ENCODE data around the gene FCAMR. TPM values are rescaled to one million over a fixed set of nuclear protein-coding genes. Genes with fewer than 3 reads are reported as not detected.

FCAMR gene
- total and polyA plus RNA-seq, 2 of the 4 experiments (the other 2 are of a cell fraction), result not detected

- intact Hi-C loops (cut with micrococcal nuclease), result loop anchor here (5.0 kb wide), 1 partner anchor 142 kb away; no protein-coding TSS in a partner anchor
Measured at GRCh38 chr1:206935491-206936067, 34.7 kb downstream of the FCAMR start.

More at GRCh38 chr1:206935491-206936067, 34.7 kb downstream of the FCAMR start:
- H3K23ac ChIP-seq (ENCODE audit: low read depth, low read length), result no peak overlapping the region
- ChIA-PET CTCF (no interaction called here), POLR2A (ENCODE audit: unreplicated experiment) (no interaction called here)
- peak overlapping the region; percentile 29 for H2AFZ ChIP-seq (replicated peaks; ENCODE audit: low read length, poor library complexity)
- no peak overlapping the region for H3K27ac ChIP-seq (ENCODE audit: insufficient read depth, low read length)
- H3K9ac ChIP-seq (ENCODE audit: low read depth, low read length), result no peak overlapping the region
- peaks cover 26% of the 10 kb centered on the region for H3K27me3 ChIP-seq (ENCODE audit: control insufficient read depth, insufficient read depth, low read length)
- no peak overlapping the region for H4K5ac ChIP-seq (ENCODE audit: low read depth, low read length)
- H2BK120ac ChIP-seq (ENCODE audit: low read depth, low read length), result no peak overlapping the region
- dilution Hi-C loops (cut with HindIII; ENCODE audit: low sequenced_read_pairs, unreplicated experiment) (no loop called here), in situ Hi-C loops (cut with MboI; ENCODE audit: low sequenced_read_pairs) (no loop called here)
- H3K4ac ChIP-seq (ENCODE audit: low read depth, low read length), result no peak overlapping the region
- H3K79me1 ChIP-seq (ENCODE audit: low read depth in 1 of 2, low read length in 2 of 2), result no peaks in the 10 kb centered on the region
- ATAC-seq (ENCODE audit: low read depth) (peak; percentile 40; the same call in 1 of the 2 replicates), DNase-seq (peak; percentile 7)
- H2BK15ac ChIP-seq (ENCODE audit: low read depth, low read length), result no peak overlapping the region
- TF ChIP-seq NFE2L2 (IDR thresholded peaks at IDR 0.05; ENCODE audit: low read depth, low read length), result no peak
- TF ChIP-seq RAD21 (IDR thresholded peaks at IDR 0.05; ENCODE audit: low read length), result peak; percentile 46
- TF ChIP-seq SMC3 (IDR thresholded peaks at IDR 0.05; ENCODE audit: low read depth, low read length), result peak; percentile 38
- no peak for TF ChIP-seq MXI1 (IDR thresholded peaks at IDR 0.05; ENCODE audit: borderline replicate concordance, low read depth, low read length)
- TF ChIP-seq RCOR1 (IDR thresholded peaks at IDR 0.05; ENCODE audit: insufficient replicate concordance, low read length), result no peak
- TF ChIP-seq, protein P1, sequence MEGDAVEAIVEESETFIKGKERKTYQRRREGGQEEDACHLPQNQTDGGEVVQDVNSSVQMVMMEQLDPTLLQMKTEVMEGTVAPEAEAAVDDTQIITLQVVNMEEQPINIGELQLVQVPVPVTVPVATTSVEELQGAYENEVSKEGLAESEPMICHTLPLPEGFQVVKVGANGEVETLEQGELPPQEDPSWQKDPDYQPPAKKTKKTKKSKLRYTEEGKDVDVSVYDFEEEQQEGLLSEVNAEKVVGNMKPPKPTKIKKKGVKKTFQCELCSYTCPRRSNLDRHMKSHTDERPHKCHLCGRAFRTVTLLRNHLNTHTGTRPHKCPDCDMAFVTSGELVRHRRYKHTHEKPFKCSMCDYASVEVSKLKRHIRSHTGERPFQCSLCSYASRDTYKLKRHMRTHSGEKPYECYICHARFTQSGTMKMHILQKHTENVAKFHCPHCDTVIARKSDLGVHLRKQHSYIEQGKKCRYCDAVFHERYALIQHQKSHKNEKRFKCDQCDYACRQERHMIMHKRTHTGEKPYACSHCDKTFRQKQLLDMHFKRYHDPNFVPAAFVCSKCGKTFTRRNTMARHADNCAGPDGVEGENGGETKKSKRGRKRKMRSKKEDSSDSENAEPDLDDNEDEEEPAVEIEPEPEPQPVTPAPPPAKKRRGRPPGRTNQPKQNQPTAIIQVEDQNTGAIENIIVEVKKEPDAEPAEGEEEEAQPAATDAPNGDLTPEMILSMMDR (conservative IDR thresholded peaks at IDR 0.05; ENCODE audit: low read depth, low read length), result peak; percentile 61
- no peak for TF ChIP-seq RFX5 (IDR thresholded peaks at IDR 0.05; ENCODE audit: low read depth, low read length)
- TF ChIP-seq FOS (IDR thresholded peaks at IDR 0.05; ENCODE audit: low read depth, low read length), result no peak
- H3K14ac ChIP-seq (replicated peaks; ENCODE audit: low read depth, low read length), result no peak overlapping the region
- H2AK5ac ChIP-seq (ENCODE audit: low read depth, low read length), result no peak overlapping the region
- H3K18ac ChIP-seq (ENCODE audit: low read depth, low read length), result no peak overlapping the region
- no peak overlapping the region for H3K4me2 ChIP-seq (ENCODE audit: low read depth, low read length)
- no peak overlapping the region for H3K4me3 ChIP-seq (ENCODE audit: insufficient read depth, low read depth, low read length)
- no peak overlapping the region for H2BK20ac ChIP-seq (ENCODE audit: low read depth, low read length)
- no TSS peak for BruUV-seq (replicated peaks)
- H4K8ac ChIP-seq (ENCODE audit: low read depth in 2 of 2, low read length in 2 of 2), result no peak overlapping the region
- no peak overlapping the region for H4K91ac ChIP-seq (ENCODE audit: insufficient read depth, low read depth, low read length)
- no peaks in the 10 kb centered on the region for H3K4me1 ChIP-seq (ENCODE audit: control insufficient read depth, insufficient read depth, low read length)
- H2AK9ac ChIP-seq (replicated peaks; ENCODE audit: low read depth, low read length, poor library complexity), result no peak overlapping the region
- H2BK5ac ChIP-seq (ENCODE audit: low read depth, low read length, poor library complexity, severe bottlenecking), result no peak overlapping the region
- no peak overlapping the region for H3K56ac ChIP-seq (ENCODE audit: extremely low read depth, insufficient read depth, low read length)
- no peaks in the 10 kb centered on the region for H4K20me1 ChIP-seq (ENCODE audit: insufficient read depth, low read length)
- no peaks in the 10 kb centered on the region for H3K36me3 ChIP-seq (ENCODE audit: control insufficient read depth, insufficient read depth, low read length)
- no peaks in the 10 kb centered on the region for H3K9me3 ChIP-seq (ENCODE audit: control insufficient read depth, insufficient read depth, low read length)
- WGBS, 2 experiments (ENCODE audit: extremely low coverage in 2 of 2, insufficient read length in 1 of 2), result 60% methylated on average over 1 of the region's 19 CpGs; no CpG with 5 or more reads in 1 of the 2 experiments
- no peaks in the 10 kb centered on the region for H3K9me1 ChIP-seq (ENCODE audit: insufficient read depth, low read length)

Measured in IMR-90 (cell line).